GM12872 (cell line): ENCODE data around the gene CAMK2B.

ENCODE experiments used
- TF ChIP-seq, protein P1 (sequence below): IDR thresholded peaks from 3 replicates; pipeline ENCODE4 v1.5.1; 2011; ENCODE audit warnings: low read depth, mild to moderate bottlenecking, low read length, moderate library complexity; ENCODE audit not compliant: insufficient read depth

CAMK2B gene

DNA sequence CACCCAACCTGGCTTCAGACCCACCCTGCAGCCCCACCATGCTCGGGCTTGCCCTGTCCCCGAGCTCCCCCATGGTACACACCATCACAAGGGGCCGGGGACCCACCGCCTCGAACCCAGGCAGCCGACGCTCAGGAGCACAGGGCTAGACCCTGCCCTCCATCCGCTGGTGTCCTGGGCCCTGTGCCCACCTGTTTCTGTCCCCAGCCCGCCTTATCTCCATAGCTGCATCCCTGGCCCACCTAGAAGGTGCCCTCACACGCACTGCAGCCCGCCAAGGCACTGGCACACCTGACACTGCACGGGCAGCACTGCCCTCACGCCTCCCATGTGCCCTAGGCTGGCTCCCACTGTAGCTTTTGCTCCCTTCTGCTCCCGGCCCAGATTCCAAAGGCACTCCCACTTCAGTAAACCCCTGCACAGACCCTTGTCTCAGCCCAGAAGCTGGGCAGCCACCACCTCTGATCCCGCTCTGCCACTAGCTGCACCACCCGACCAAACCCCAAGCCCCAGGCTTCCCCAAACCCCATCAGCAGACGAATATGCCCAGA is 107.5 kb downstream of the CAMK2B start:
- TF ChIP-seq, protein P1, sequence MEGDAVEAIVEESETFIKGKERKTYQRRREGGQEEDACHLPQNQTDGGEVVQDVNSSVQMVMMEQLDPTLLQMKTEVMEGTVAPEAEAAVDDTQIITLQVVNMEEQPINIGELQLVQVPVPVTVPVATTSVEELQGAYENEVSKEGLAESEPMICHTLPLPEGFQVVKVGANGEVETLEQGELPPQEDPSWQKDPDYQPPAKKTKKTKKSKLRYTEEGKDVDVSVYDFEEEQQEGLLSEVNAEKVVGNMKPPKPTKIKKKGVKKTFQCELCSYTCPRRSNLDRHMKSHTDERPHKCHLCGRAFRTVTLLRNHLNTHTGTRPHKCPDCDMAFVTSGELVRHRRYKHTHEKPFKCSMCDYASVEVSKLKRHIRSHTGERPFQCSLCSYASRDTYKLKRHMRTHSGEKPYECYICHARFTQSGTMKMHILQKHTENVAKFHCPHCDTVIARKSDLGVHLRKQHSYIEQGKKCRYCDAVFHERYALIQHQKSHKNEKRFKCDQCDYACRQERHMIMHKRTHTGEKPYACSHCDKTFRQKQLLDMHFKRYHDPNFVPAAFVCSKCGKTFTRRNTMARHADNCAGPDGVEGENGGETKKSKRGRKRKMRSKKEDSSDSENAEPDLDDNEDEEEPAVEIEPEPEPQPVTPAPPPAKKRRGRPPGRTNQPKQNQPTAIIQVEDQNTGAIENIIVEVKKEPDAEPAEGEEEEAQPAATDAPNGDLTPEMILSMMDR = no peak

DNA sequence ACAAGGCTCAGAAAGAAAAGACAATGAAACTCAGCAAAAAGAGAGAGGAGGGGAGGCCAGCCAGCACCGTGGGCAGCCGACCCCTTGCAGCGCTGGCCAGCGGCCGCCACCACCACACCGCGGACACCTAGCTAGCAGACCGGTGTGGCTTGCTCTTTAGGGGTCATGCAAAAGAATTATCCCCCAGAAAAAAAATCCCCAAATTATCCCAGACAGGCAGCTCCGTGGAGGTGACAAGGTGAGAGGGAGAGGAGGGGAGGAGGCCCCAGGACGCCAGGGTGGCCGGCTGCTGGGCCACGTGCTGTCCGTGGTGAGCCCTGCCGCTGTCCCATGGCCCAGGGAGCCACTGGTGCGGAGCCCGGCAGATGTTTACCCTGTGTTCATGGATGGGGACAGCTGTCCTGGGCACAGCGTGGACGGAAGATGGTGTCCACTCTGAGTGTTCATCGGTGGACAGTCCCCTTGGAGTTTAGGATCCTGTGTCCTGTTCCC is 108.1 kb downstream of the CAMK2B start:
- TF ChIP-seq, protein P1 = no peak

DNA sequence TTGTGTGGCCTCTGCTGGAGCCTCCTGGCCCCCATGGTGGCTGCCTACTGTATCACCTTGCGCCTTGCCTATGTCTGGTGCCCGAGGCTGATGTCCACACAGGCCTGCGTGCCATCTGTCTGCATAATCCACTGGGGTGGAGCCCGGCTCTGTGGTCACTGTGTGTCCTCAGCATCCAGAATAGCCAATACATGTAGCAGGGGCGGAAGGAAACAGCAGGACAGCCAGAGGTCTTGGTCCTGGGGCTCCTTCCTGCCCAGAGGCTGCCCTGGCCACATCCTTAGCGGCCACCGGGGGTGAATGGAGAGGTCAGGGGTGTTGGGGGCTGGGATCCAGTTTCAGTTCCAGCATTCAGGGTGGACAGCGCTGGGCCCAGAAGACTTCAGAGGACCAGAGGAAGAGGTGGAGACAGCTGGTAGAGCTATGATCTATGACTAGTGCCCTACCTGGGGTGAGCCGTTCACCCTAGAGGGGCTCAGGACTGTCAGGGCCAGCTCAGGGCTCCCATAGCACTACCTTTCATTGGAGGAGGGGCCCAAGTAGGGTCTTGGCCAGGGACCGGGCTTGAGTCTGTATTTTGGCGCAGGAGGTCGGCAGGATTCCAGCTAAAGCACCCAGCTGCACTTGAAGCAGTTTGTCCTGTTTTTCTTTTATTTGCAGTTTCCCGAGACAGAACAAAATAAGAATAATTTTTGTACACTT is 108.7 kb downstream of the CAMK2B start:
- TF ChIP-seq, protein P1 = no peak

- TF ChIP-seq, protein P1 = no peak
Observed at GRCh38 chr7:44216019-44216418, 109.4 kb downstream of the CAMK2B start.

GRCh38 chr7:44215531-44215930 is 109.9 kb downstream of the CAMK2B start:
- TF ChIP-seq, protein P1 = no peak

DNA sequence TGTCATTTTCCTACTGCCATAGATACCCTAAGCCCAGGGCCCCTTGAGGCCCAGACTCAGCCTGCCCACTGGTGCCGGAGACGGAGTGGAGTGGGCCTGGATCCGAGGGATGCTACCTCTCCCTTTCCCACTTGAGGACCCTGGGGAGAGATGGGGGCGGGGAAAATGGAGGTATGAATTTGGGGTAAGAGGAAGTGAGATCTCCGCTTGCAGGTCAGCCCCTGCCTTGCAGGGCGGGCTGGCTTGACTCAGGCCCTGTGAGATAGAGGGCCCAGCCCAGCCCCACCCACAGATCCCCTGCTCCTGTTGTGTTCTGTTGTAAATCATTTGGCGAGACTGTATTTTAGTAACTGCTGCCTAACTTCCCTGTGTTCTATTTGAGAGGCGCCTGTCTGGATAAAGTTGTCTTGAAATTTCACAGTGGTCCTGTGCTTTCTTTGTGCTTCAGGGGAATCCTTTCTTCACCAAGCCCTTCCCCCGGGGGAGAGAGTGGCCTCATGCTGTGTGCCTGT is 111.5 kb downstream of the CAMK2B start:
- TF ChIP-seq, protein P1 = no peak

DNA sequence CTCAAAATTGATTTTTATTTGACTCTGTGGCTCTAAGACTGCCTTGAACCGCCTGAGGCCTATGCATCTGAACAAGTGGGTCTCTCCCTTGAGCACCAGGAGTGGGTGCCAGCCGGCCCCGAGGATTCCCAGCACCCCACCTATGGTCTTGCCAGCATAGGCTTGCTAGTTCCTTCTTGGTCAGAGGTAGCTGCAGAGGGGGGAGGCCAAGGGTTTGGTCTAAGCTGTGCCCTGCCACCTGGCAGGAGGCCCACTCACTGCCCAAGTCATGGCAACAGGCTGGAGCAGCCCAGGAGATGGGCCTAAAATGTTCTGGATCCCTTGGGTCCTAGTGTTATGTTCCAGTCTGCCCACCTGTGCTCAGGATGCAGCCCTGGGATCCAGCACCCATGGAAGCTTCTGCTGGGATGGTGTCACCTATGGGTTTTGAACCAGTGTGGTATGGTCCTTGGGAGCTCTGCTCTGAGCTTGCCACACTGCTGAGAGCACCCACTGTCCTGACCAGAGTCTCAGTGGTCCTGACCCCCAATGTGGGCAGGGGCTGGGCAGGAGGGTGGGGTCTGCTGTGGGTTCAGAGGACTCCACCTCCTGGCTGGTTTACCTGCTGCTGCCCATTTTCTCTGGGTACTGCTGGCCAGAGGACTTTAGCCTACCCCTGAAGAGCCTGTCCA is 112.1 kb downstream of the CAMK2B start:
- TF ChIP-seq, protein P1 = no peak
